HL-60 (cell line): ENCODE measurements around the gene COQ5.

Experiments used
- SPI1 ChIP-seq: IDR thresholded peaks from 2 replicates; pipeline ENCODE4 v1.6.1; 2012; ENCODE audit warnings: low read depth, mild to moderate bottlenecking, borderline replicate concordance
- TF ChIP-seq, protein P1 (sequence below): IDR thresholded peaks from one replicate; pipeline ENCODE4 v1.5.1; 2011; ENCODE audit warnings: low read length, control low read depth, inconsistent platforms; ENCODE audit not compliant: insufficient read depth
- TF ChIP-seq, protein P2 (sequence below): IDR thresholded peaks from 2 replicates; pipeline ENCODE4 v1.6.1; 2012; ENCODE audit warnings: low read depth; ENCODE audit not compliant: insufficient replicate concordance

DNA sequence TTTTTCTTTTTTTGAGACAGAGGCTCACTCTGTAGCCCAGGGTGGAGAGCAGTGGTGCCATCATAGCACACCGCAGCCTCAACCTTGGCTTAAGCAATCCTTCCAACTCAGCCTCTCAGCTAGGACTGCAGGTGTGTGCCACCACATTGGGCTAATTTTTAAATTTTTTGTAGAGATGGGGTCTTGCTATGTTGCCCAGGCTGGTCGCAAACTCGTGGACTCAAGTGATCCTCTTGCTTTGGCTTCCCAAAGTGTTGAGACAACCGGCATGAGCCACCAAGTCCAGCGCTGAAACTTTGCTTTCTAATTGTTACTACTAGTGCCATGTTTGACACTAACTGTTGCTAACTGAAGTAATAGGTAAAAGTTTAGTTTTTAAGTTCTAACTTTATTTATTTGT lies 13.2 kb upstream of the COQ5 start:
- TF ChIP-seq, protein P1, sequence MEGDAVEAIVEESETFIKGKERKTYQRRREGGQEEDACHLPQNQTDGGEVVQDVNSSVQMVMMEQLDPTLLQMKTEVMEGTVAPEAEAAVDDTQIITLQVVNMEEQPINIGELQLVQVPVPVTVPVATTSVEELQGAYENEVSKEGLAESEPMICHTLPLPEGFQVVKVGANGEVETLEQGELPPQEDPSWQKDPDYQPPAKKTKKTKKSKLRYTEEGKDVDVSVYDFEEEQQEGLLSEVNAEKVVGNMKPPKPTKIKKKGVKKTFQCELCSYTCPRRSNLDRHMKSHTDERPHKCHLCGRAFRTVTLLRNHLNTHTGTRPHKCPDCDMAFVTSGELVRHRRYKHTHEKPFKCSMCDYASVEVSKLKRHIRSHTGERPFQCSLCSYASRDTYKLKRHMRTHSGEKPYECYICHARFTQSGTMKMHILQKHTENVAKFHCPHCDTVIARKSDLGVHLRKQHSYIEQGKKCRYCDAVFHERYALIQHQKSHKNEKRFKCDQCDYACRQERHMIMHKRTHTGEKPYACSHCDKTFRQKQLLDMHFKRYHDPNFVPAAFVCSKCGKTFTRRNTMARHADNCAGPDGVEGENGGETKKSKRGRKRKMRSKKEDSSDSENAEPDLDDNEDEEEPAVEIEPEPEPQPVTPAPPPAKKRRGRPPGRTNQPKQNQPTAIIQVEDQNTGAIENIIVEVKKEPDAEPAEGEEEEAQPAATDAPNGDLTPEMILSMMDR = no peak
- TF ChIP-seq SPI1 = no peak
- TF ChIP-seq, protein P2, sequence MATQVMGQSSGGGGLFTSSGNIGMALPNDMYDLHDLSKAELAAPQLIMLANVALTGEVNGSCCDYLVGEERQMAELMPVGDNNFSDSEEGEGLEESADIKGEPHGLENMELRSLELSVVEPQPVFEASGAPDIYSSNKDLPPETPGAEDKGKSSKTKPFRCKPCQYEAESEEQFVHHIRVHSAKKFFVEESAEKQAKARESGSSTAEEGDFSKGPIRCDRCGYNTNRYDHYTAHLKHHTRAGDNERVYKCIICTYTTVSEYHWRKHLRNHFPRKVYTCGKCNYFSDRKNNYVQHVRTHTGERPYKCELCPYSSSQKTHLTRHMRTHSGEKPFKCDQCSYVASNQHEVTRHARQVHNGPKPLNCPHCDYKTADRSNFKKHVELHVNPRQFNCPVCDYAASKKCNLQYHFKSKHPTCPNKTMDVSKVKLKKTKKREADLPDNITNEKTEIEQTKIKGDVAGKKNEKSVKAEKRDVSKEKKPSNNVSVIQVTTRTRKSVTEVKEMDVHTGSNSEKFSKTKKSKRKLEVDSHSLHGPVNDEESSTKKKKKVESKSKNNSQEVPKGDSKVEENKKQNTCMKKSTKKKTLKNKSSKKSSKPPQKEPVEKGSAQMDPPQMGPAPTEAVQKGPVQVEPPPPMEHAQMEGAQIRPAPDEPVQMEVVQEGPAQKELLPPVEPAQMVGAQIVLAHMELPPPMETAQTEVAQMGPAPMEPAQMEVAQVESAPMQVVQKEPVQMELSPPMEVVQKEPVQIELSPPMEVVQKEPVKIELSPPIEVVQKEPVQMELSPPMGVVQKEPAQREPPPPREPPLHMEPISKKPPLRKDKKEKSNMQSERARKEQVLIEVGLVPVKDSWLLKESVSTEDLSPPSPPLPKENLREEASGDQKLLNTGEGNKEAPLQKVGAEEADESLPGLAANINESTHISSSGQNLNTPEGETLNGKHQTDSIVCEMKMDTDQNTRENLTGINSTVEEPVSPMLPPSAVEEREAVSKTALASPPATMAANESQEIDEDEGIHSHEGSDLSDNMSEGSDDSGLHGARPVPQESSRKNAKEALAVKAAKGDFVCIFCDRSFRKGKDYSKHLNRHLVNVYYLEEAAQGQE = no peak
